Muscle of back (tissue), 11 donors: ENCODE results near the gene CISTR. TPM values are rescaled to one million over a fixed set of nuclear protein-coding genes. Genes with fewer than 3 reads are reported as not detected.
"Not testable (repeated sequence)": the region's sequence is repeated elsewhere in the genome, so short reads cannot be mapped to it uniquely, and the experiment has no call there.

Source experiments
- DNase-seq, 3 donors: peaks; one replicate each; pipeline versions ENCODE4 v3.0.0 to v3.0.0-alpha.2; 2013
- polyA plus RNA-seq, 10 donors: library from polyadenylated mRNA; unstranded; fragments of 120-200 nt; gene quantifications; one replicate each; pipeline ENCODE4 v1.2.1, GENCODE V29; 2013; ENCODE audit not compliant: insufficient read length in 10 of 10

The CISTR gene
- polyA plus RNA-seq, 10 donors = not detected

DNA sequence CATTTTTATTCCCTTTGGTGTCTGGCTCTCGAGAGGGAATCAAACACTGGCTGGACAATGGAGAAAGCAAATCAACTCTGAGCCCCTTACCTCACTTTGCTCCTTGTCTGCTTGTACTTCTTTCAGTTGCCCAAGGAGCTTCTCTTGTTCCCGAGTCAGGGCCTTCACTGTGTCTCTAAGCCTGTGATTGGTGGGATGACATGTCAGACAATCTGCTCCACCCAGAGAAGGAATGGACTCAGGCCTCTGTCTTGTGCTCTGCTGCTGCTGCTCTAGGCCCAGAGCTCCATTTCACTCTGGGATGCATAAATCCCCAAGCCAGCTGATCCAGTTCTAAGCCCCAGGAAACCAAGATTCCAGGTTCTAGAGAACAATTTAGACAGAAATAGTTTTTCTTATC, 32.1 kb downstream of the CISTR start:
- DNase-seq = no peak

GRCh38 chr12:53718567-53718966, 33.2 kb downstream of the CISTR start:
- not testable (repeated sequence) for DNase-seq

- DNase-seq = no peak
These were observed 34.5 kb downstream of the CISTR start for GRCh38 chr12:53717319-53717718.

GRCh38 chr12:53714004-53714403, 37.8 kb downstream of the CISTR start:
- DNase-seq = no peak

- no peak for DNase-seq
These were observed 38.3 kb downstream of the CISTR start for GRCh38 chr12:53713516-53713915.

GRCh38 chr12:53712059-53712643, 39.6 kb downstream of the CISTR start:
- no peak for DNase-seq

DNA sequence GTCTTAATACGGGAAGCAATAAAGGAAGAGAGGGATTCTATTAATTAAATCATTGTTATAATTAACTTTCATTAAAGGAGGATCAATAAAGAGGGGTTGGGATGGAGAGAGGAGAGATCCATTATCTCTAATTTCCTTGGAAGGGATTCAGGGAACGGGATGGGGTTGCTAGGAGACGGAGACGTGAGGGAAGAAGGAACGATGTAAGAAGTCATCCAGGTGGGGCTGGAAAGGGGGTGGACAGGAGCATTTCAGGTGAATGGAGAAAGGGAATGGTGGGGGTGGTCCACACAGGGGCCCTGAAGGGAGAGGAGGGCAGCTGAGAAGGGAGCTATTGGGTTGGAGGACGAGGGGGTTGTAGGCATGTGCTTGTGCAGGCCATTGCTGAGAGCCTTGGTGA, 41.7 kb downstream of the CISTR start:
- no peak for DNase-seq

DNA sequence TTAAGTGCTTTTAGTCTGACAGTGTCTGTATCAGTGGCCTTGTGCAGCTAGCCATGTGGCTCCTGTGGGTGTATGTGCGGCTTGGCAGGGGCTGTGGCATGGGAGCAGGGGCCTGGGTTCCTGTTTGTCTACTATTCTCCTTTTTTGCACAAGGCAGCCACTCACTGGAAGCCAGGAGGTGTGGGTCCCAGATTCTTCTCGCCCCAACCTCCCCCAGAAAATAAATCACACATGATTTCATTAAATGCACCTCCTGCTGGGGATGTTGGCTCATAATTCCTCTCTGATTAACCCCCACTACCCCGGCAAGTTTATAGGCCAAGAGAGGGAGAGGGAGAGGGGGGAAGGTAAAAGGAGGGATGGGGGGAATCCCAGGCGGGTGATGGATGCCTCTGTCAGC, 42.1 kb downstream of the CISTR start:
- no peak for DNase-seq

DNA sequence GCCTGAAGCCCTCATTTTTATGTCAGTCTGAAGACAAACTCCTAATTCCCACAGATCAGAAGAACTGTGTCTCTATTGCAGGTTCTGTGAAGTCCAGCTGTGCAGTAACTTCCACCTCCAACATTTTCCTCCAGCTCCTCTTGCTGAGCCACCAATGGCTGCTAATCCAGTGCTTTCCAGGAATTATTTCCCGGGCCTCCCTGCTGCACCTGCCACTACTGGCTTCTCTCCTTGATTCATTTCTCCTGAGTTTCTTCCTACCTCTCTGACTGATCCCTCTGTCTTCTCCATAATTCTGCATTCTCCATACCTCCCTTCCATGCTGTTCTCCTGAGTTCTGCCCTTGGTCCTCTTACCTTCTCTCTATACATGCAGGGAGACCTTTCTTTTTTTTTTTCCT, 45.7 kb downstream of the CISTR start:
- DNase-seq = no peak

DNA sequence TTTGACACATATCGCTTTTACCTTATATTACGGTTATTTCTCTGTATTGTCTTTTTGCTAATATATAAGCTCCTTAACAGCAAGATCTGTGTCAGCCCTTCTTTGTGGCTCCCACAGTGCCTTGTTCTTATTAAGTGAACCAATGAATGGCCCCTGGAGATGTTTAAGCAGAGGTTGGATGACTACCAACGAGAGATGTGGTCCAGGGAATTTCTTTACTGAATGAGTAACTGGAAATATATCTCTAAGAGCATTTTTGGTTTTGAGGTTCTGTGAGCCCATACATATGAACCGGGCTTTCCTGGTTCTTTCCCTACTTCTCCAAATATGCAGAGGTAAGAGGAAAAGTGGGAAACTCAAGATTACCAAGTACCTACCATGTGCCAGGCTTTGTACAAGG, 48.0 kb downstream of the CISTR start:
- DNase-seq = no peak

GRCh38 chr12:53701518-53702264, 50.1 kb downstream of the CISTR start:
- peak; percentile 58 to 91 (median 80) for DNase-seq

DNA sequence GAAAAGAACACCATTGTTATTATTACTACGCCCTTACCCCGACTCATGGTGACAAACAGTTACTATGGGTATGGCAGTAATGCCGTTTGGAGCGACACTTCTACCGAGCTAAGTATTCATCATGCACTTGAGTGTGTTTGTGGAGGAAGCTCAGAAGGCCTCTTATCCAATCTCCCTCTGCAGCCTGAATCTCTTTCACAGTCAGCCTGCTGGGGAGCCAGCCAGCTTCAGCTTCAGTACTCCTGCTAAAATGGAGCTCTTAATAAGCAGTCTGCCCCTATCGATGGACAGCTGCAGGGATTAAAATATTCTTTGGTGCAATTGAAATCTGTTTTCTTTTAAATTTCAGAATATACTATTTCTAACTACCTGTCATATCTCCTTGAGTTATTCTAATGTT, 51.2 kb downstream of the CISTR start:
- peak in 1 of 3 donors; percentile 42 for DNase-seq

DNA sequence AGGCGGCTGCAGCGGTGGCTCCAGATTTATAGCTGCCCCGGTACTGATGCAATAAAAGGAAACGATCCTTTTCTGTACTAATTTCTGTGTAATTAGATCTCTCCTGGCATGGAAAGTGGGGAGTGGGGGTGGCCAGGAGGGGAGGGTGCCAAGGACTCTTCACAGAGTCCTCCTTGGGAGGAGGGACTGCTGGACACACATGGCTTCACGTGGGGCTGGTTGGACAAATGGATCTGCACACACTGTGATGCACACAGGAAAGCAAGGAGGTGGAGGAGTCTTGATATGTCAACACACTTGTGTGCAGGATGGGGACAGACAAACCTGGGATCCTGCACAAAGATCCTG, 52.1 kb downstream of the CISTR start:
- no peak for DNase-seq

- no peak for DNase-seq
These were observed 52.7 kb downstream of the CISTR start for GRCh38 chr12:53698948-53699677.

DNA sequence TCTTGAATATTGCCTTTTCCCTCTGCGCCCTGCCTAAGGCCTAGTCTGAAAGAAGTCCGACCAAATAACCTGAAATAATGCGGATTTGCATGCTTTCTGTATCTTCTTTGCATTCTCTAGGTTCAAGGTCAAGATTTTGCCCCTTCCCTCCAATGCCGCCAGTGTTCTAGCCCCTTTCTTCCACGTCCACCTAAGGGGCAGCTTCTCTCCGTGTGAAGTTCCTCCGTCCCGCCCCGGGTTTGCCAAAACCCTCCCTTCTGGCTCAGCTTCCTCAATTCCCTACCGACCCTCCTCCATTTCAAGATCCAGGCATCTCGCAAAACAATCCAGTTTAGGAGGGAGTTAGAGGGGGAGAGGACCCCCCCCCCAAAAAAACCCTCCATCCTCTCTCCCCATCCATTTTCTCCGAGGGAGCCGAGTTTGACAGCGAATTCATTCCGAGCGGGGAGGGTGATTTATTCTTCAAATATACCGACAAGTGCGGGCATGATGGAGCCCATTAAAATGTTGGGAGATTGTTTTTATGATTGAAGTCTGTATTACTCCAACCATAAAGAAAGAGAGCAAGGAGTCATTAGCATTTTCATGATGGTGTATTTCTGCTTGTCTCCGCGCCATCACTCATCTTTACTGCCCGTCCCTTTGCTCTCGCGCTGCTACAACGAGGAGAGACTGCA, 55.0 kb downstream of the CISTR start:
- no peak for DNase-seq

Other genes with a start within 250 kb of the CISTR start
- 1 to 10 TPM in 3 of 10 donors, under 1 TPM in 2, not detected in 5; 0.28 to 1.7 (median 1.0) TPM for gene NPFF, start 244.5 kb downstream of the CISTR start, polyA plus RNA-seq
- gene ATF7, start 125.6 kb downstream of the CISTR start, polyA plus RNA-seq = 10 to 100 TPM; 36.2 to 61.9 (median 49.5) TPM
- 100 to 1,000 TPM; 605 to 778 (median 729) TPM for gene ATP5MC2, start 75.9 kb downstream of the CISTR start, polyA plus RNA-seq
- 10 to 100 TPM; 63.6 to 99.1 (median 79.6) TPM for gene CALCOCO1, start 24.5 kb downstream of the CISTR start, polyA plus RNA-seq
- 1 to 10 TPM in 1 of 10 donors, under 1 TPM in 1, not detected in 8; 0.68 to 1.4 TPM for gene HOXC13, start 186.9 kb upstream of the CISTR start, polyA plus RNA-seq
- gene HOXC12, start 202.9 kb upstream of the CISTR start, polyA plus RNA-seq = under 1 TPM in 2 of 10 donors, not detected in 8; 0.61 TPM
- 1 to 10 TPM in 4 of 10 donors, under 1 TPM in 2, not detected in 4; 0.08 to 9.7 (median 2.8) TPM for gene HOXC11, start 221.1 kb upstream of the CISTR start, polyA plus RNA-seq
- 1 to 10 TPM in 2 of 10 donors, under 1 TPM in 4, not detected in 4; 0.05 to 7.9 (median 0.68) TPM for gene HOTAIR, start 223.0 kb upstream of the CISTR start, polyA plus RNA-seq
- 10 to 100 TPM in 5 of 10 donors, under 1 TPM in 3, not detected in 2; 0.33 to 55.3 (median 28.8) TPM for gene HOXC10, start 233.2 kb upstream of the CISTR start, polyA plus RNA-seq
- gene HOXC9, start 248.2 kb upstream of the CISTR start, polyA plus RNA-seq = 10 to 100 TPM in 5 of 10 donors, 1 to 10 TPM in 2, under 1 TPM in 3; 0.75 to 18.3 (median 8.0) TPM